Hepatocyte (in vitro differentiated cells): ENCODE measurements around the gene AKAP6. TPM values are rescaled to one million over a fixed set of nuclear protein-coding genes. Genes with fewer than 3 reads are reported as not detected.

Source experiments
- DNase-seq: peaks from one replicate; pipeline ENCODE4 v3.0.0-alpha.2; 2016; ENCODE audit warnings: low spot score
- H2AFZ ChIP-seq: fragments of 200-600 bp; sonication (generic); 2 replicates; pipeline ENCODE4 v1.6.0; 2016; ENCODE audit warnings: antibody characterized with exemption, mild to moderate bottlenecking
- H3K27ac ChIP-seq: fragments of 200-600 bp; sonication (generic); 2 replicates; pipeline ENCODE4 v1.5.1; 2016; ENCODE audit warnings: mild to moderate bottlenecking
- H3K27me3 ChIP-seq: fragments of 200-600 bp; sonication (generic); 2 replicates; pipeline ENCODE4 v1.6.1; 2016
- H3K36me3 ChIP-seq: fragments of 200-600 bp; sonication (generic); replicated peaks from 2 replicates; pipeline ENCODE4 v1.5.1; 2016; ENCODE audit warnings: low read depth; ENCODE audit not compliant: insufficient read depth
- H3K4me1 ChIP-seq: fragments of 200-600 bp; sonication (generic); 2 replicates; pipeline ENCODE4 v1.5.1; 2016; ENCODE audit warnings: mild to moderate bottlenecking, moderate library complexity; ENCODE audit not compliant: insufficient read depth
- H3K4me2 ChIP-seq: fragments of 200-600 bp; sonication (generic); 2 replicates; pipeline ENCODE4 v1.6.0; 2016
- H3K4me3 ChIP-seq: fragments of 200-600 bp; sonication (generic); 2 replicates; pipeline ENCODE4 v1.5.1; 2016; ENCODE audit warnings: mild to moderate bottlenecking
- H3K79me2 ChIP-seq: fragments of 200-600 bp; sonication (generic); 2 replicates; pipeline ENCODE4 v1.6.0; 2017; ENCODE audit warnings: mild to moderate bottlenecking
- H3K9me2 ChIP-seq: fragments of 200-600 bp; sonication (generic); replicated peaks from 2 replicates; pipeline ENCODE4 v1.6.0; 2017; ENCODE audit warnings: mild to moderate bottlenecking; ENCODE audit not compliant: insufficient read depth
- H3K9me3 ChIP-seq: fragments of 200-600 bp; sonication (generic); 2 replicates; pipeline ENCODE4 v1.5.1; 2016; ENCODE audit warnings: low read depth, mild to moderate bottlenecking
- H4K20me1 ChIP-seq: fragments of 200-600 bp; sonication (generic); 2 replicates; pipeline ENCODE4 v1.6.0; 2016; ENCODE audit warnings: mild to moderate bottlenecking; ENCODE audit not compliant: insufficient read depth, poor library complexity, severe bottlenecking
- CTCF ChIP-seq: fragments of 200-600 bp; sonication (generic); IDR thresholded peaks from 2 replicates; pipeline ENCODE4 v1.5.1; 2016; ENCODE audit warnings: antibody characterized with exemption, mild to moderate bottlenecking; ENCODE audit not compliant: poor library complexity
- EZH2 ChIP-seq: fragments of 200-600 bp; sonication (generic); IDR thresholded peaks from 2 replicates; pipeline ENCODE4 v1.6.1; 2016; ENCODE audit warnings: antibody characterized with exemption, mild to moderate bottlenecking, borderline replicate concordance
- EZH2phosphoT487 ChIP-seq: fragments of 200-600 bp; sonication (generic); IDR thresholded peaks from one replicate; pipeline ENCODE4 v1.6.1; 2018; ENCODE audit warnings: antibody characterized with exemption, mild to moderate bottlenecking, low read depth, moderate library complexity; ENCODE audit not compliant: unreplicated experiment, severe bottlenecking
- WGBS: methylation state at CpG from one replicate; pipeline ENCODE4 v1.1.6; 2016; ENCODE audit warnings: low lambda C conversion rate; ENCODE audit errors: missing lambda C conversion rate; 5-methylcytosine and 5-hydroxymethylcytosine counted together
- polyA plus RNA-seq: library from polyadenylated mRNA; unstranded; fragments of >200 nt; fragmentation: Nextera tagmentation; extraction: Ambion mirVana; gene quantifications from 2 replicates; pipeline ENCODE4 v1.2.1, GENCODE V29; 2016
- total RNA-seq: library from RNA; depleted of rRNA; stranded (reverse); fragments of >200 nt; gene quantifications from 2 replicates; pipeline ENCODE4 v1.2.3, GENCODE V29; 2014

Gene AKAP6
- total and polyA plus RNA-seq, 2 experiments from 2014 or later: 1.1 to 2.1 TPM

GRCh38 chr14:32814721-32815120, 485.6 kb downstream of the AKAP6 start:
- Histone ChIP-seq H3K27me3 (no peaks in the 10 kb centered on the region), H3K4me2 (no peak overlapping the region), H2AFZ (no peak overlapping the region), H4K20me1 (no peaks in the 10 kb centered on the region), H3K36me3 (no peaks in the 10 kb centered on the region), H3K4me3 (no peak overlapping the region), H3K9me3 (no peaks in the 10 kb centered on the region), H3K27ac (no peak overlapping the region), H3K79me2 (no peaks in the 10 kb centered on the region), H3K9me2 (no peaks in the 10 kb centered on the region), H3K4me1 (no peaks in the 10 kb centered on the region)
- TF ChIP-seq EZH2 (no peak), EZH2phosphoT487 (no peak), CTCF (no peak)
- WGBS: 95% methylated on average over 1 of the region's 1 CpG
- no peak for DNase-seq

GRCh38 chr14:32816588-32816987, 487.5 kb downstream of the AKAP6 start:
- Histone ChIP-seq H4K20me1 (no peaks in the 10 kb centered on the region), H3K79me2 (no peaks in the 10 kb centered on the region)
- TF ChIP-seq CTCF: no peak

GRCh38 chr14:32817780-32818179, 488.7 kb downstream of the AKAP6 start:
- no peaks in the 10 kb centered on the region for H3K27me3 ChIP-seq
- TF ChIP-seq EZH2 (no peak), CTCF (no peak), EZH2phosphoT487 (no peak)
- WGBS: 61% methylated on average over 2 of the region's 2 CpGs
- no peaks in the 10 kb centered on the region for H3K4me1 ChIP-seq
- H3K79me2 ChIP-seq: no peaks in the 10 kb centered on the region
- DNase-seq: no peak
- H2AFZ ChIP-seq: no peak overlapping the region
- H3K9me2 ChIP-seq: no peaks in the 10 kb centered on the region
- H3K9me3 ChIP-seq: no peaks in the 10 kb centered on the region
- no peaks in the 10 kb centered on the region for H4K20me1 ChIP-seq
- H3K4me3 ChIP-seq: no peak overlapping the region
- no peak overlapping the region for H3K27ac ChIP-seq
- no peaks in the 10 kb centered on the region for H3K36me3 ChIP-seq
- H3K4me2 ChIP-seq: no peak overlapping the region

More at GRCh38 chr14:32816588-32816987, 487.5 kb downstream of the AKAP6 start:
- no peak for DNase-seq
- Histone ChIP-seq H3K36me3 (no peaks in the 10 kb centered on the region), H3K27ac (no peak overlapping the region), H3K4me3 (no peak overlapping the region), H3K9me3 (no peaks in the 10 kb centered on the region), H3K9me2 (no peaks in the 10 kb centered on the region), H3K4me1 (no peaks in the 10 kb centered on the region), H3K27me3 (no peaks in the 10 kb centered on the region), H3K4me2 (no peak overlapping the region), H2AFZ (no peak overlapping the region)

GRCh38 chr14:32818581-32818980, 489.5 kb downstream of the AKAP6 start:
- DNase-seq: no peak
- H2AFZ ChIP-seq: no peak overlapping the region
- no peaks in the 10 kb centered on the region for H3K27me3 ChIP-seq
- no peaks in the 10 kb centered on the region for H3K79me2 ChIP-seq
- no peaks in the 10 kb centered on the region for H3K4me1 ChIP-seq
- TF ChIP-seq CTCF (no peak), EZH2phosphoT487 (no peak), EZH2 (no peak)
- H3K4me2 ChIP-seq: no peak overlapping the region
- no peaks in the 10 kb centered on the region for H3K9me2 ChIP-seq
- no peak overlapping the region for H3K27ac ChIP-seq
- H4K20me1 ChIP-seq: no peaks in the 10 kb centered on the region
- no peaks in the 10 kb centered on the region for H3K36me3 ChIP-seq
- no peak overlapping the region for H3K4me3 ChIP-seq
- H3K9me3 ChIP-seq: no peaks in the 10 kb centered on the region
- WGBS: 79% methylated on average over 4 of the region's 4 CpGs
